Thyroid gland (tissue), 4 donors: ENCODE results near the gene RNF10.

Experiments
- CTCF ChIP-seq, 6 experiments: fragments of 200-600 bp in 3 of 6; fragments of 450-650 bp in 3 of 6; sonication (generic) in 3 of 6; IDR thresholded peaks; one replicate each; pipeline ENCODE4 v1.5.1; 2016 to 2019; ENCODE audit warnings: antibody characterized with exemption in 6 of 6, mild to moderate bottlenecking in 2 of 6, inconsistent platforms in 1 of 6, moderate library complexity in 1 of 6
- POLR2A ChIP-seq, 2 donors: fragments of 450-650 bp; IDR thresholded peaks; one replicate each; pipeline ENCODE4 v1.6.1; 2017; ENCODE audit warnings: antibody characterized with exemption in 2 of 2, mild to moderate bottlenecking in 2 of 2, moderate library complexity in 1 of 2

- TF ChIP-seq CTCF (IDR thresholded peaks at IDR 0.05) (no peak), POLR2A (IDR thresholded peaks at IDR 0.05) (no peak)
Measured at GRCh38 chr12:120542166-120542565, 8.0 kb downstream of the RNF10 start.
